ENCODE data around the gene CCDC93.

GRCh38 chr2:117918608-117919007 is 95.3 kb downstream of the CCDC93 start:
- no peak for TF ChIP-seq POLR2A (IDR thresholded peaks at IDR 0.05)
- no peak for TF ChIP-seq CTCF (IDR thresholded peaks at IDR 0.05)
